NCI-H2029 treated with DMSO at 0.1 percent for 48 hours (cell line): ENCODE results near the gene PPFIA2.
A peak's percentile ranks its signal among the peaks of the same experiment; 100 is the strongest.

Source experiments
- DNase-seq: peaks from one replicate; lab custom pipeline; 2025; lab: John Stamatoyannopoulos, UW

Gene PPFIA2

GRCh38 chr12:81354327-81354932, 404.7 kb downstream of the PPFIA2 start:
- no peak for DNase-seq

- no peak for DNase-seq
Measured at GRCh38 chr12:81350309-81350708, 408.8 kb downstream of the PPFIA2 start.

DNA sequence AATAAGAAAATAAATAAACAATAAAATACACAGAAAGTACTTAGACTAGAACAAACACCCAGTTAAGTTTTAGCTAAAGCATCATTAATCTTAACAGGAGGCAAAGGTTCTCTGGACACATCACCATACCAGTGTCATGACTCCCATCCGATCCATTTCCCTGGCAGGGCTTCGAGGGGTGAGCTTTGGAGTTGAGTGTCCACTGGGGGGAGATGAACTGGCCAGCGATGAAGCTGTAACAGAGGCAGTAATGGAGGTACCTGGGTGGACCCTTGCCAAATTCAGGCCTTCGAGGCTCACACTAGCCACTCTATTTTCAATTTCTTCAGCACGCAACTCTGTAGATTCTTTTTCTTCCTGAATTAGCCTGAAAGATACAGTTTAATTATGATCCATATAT, 411.7 kb downstream of the PPFIA2 start:
- no peak for DNase-seq

DNA sequence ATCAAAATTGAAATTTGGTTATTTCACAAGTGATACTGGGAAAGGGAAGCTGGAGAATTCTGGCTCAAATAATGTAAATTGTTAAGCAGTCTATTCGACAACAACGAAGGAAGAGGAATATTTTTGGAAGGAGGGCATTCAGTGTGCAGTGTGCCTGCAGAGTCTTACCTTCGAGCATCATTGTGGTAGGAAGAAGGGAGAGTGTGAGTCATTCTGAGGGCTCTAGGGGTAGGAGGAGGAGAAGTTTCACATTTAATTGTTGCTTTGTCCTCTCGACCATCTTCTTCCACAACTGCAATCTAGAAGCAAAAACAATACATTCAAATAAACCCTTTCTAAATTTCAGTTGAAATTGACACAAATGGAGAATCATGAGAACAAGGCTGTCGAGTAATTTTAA, 418.2 kb downstream of the PPFIA2 start:
- no peak for DNase-seq

DNA sequence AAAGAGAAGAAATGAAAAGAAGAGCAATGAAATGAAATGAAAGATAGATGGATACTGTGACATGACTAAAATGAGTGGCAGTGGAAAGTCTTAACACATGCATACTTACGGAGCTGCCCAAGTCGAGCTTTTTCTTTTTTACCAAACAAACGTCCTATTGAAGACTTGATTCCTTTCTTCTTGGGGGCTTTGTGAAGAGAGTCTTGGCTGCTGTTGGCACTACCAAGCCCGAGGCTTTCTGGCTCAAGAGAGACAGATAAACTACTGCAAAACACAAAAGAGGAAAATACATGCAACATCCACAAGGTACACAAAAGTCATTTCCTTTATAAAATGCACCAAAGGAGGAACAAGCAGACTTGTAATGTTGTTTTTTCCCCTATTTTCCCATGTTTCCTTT, 420.1 kb downstream of the PPFIA2 start:
- no peak for DNase-seq

DNA sequence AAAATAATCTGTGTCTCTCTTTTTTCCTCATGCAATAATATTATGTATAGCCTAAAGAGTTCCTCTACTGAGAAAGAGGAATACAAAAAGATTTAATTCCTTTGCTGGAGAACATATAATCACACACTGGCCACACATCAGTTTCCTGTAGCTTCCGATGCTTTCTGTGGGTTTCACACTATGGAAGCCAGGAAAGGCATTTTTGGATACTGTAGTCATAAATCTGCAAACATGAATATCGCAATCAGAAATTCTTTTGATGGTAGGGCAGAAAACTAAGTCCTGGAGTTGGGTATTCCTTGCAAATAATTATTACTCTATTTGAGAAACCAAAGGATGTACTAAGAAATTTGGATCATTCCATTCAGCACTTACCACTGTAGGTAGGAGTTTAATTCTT, 421.3 kb downstream of the PPFIA2 start:
- DNase-seq, result no peak

DNA sequence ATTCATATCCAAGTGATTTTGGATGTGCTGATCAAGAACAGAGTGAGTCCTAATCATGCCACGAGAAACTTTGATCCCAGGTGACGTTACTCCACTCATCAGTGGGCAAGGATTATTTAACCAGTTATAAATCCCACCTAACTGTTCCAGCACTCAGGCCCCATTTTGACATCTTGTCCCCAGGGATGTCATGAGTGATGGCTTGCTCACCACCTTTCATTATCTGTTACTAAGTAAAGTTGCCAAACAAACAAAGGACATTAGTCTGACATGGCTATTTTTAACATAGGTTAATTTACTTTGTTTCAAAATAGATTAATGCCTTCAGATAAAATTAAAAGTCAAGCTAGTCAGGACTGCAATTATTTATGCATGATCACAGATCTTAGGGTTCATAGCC, 425.3 kb downstream of the PPFIA2 start:
- no peak for DNase-seq

DNA sequence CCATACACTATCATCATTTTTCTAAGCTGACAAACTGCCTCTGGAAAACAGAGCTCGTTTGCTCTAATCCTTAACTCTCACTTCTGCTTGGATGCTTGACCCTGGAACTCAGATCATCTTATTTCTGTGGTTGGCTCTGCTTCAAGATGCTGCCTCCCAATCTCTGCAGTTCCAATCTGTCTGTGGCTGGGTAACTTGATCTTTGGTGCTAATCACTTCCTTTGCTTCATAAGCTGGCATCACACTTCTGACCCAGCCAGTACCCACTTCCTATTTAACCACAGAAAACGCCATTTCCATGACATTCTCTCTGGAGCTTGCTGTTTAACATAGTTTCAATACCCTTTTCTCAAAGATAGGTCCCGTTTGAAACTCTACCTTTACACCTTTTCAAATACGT, 427.1 kb downstream of the PPFIA2 start:
- DNase-seq, result no peak

- no peak for DNase-seq
Measured at GRCh38 chr12:81330480-81330879, 428.7 kb downstream of the PPFIA2 start.

GRCh38 chr12:81329085-81329484, 430.1 kb downstream of the PPFIA2 start:
- no peak for DNase-seq

DNA sequence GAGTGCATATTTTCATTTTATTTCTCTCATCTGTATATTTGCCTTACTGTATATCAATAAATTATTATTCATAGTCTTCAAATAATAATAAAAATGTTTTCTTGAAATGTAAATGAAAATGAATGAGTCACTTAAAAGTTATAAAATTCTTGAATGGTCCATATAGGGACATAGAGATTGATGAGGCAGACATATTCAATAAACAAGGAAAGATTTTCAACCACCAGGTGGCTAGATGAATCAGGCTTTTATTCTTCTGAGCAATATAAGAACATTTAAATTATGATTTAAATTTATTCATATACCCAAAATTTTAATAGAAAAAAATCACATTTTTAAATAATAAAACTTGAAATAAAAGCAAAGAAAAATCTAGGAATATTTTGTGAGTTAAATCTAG, 431.7 kb downstream of the PPFIA2 start:
- no peak for DNase-seq

GRCh38 chr12:81325086-81325485, 434.1 kb downstream of the PPFIA2 start:
- DNase-seq, result no peak

DNA sequence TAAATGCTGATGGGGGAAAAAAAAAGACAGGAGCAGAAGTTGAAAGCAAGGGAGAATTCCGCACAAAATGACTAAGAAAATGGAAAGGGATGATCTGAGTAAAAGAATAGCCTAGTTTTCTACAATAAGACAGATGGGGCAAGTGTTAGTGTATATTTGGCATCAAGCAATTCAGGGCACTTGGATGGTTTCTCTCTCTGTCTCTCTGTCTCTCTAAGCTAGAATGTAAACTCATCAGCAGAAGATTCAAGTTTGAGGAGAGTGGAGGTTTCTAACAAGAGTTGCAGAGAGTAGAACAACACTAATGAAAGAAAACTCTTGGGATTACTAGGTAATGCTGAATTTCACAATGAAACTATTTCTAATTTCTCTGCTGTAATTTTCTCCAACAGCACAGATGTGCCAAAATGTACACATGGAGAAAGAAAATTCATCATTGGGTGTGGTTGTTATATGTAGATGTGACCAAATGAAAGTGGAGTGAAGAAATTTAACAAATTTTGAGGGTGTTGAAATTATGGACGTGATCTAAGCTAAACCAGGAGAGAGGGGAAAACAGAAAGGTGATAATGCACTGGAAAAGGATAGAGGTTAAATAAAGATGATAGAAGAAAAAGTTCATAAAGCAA, 444.1 kb downstream of the PPFIA2 start:
- no peak for DNase-seq

GRCh38 chr12:81303935-81304334, 455.2 kb downstream of the PPFIA2 start:
- no peak for DNase-seq

- DNase-seq, result no peak
Measured at GRCh38 chr12:81300454-81300853, 458.7 kb downstream of the PPFIA2 start.

DNA sequence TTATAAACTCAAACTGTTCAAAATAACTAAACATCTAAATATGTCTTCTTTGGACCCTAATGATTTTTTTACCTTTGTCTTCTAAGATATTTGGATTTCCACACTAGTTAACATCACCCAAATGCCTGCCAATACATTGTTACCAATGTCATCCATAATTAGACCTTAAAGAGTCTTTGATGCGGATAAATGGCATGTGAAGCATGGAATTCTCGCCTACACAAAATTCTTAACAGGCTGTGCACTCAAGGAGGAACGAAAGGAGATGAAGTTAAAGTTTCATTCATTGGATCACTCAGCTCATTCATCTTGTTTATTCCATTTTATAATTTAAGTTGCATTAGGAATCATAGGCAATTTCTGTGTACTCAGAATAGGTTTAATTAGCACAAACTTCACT, 461.5 kb downstream of the PPFIA2 start:
- no peak for DNase-seq

GRCh38 chr12:81296556-81297305, 462.4 kb downstream of the PPFIA2 start:
- DNase-seq, result peak; percentile 62

GRCh38 chr12:81295251-81295650, 463.9 kb downstream of the PPFIA2 start:
- no peak for DNase-seq

DNA sequence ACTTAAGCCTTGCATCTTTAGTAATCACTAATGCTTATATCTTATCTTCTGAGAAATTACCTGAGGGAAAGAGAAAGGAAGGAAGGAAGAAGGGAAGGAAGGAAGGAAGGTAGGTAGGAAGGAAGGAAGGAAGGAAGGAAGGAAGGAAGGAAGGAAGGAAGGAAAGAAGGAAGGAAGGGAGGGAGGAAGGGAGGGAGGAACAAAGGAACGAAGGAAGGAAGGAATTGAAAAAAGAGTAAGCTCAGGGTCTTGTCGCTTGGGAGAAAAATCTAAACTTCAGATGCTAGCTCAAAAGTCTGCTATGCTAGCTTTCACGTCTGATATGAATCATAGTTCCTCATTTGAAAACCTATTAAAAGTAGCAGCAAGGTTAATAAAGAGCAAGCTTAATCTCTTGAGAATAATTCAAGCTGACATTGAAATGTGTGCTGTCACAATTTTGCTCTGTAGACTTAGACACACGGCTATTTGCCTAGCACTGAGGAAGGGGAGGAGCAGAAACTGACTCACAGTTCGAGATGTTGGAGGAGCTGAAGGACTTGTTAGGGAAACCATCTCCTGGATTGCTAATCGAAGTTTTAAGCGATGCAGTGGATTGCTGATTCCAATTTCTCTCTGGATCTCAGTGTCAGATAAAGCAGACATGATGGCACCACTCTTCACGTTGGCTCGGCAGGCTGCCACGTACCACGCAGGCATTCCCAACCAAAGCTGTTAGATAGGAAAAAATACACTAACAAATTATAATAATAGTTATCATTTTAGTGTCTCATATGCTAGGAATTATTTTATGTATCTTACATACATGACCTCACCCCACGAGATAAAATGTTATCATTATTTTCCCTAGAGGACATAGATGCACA, 464.6 kb downstream of the PPFIA2 start:
- no peak for DNase-seq

- no peak for DNase-seq
Measured at GRCh38 chr12:81288651-81289050, 470.5 kb downstream of the PPFIA2 start.

GRCh38 chr12:81284137-81284536, 475.0 kb downstream of the PPFIA2 start:
- no peak for DNase-seq
